Stimulated activated naive CD4-positive, alpha-beta T cell (primary cell): ENCODE measurements around the gene SPG7.

Source experiments
- DNase-seq, 6 experiments: peaks; one replicate each; lab custom pipeline; 2025; lab: John Stamatoyannopoulos, UW

Gene SPG7

DNA sequence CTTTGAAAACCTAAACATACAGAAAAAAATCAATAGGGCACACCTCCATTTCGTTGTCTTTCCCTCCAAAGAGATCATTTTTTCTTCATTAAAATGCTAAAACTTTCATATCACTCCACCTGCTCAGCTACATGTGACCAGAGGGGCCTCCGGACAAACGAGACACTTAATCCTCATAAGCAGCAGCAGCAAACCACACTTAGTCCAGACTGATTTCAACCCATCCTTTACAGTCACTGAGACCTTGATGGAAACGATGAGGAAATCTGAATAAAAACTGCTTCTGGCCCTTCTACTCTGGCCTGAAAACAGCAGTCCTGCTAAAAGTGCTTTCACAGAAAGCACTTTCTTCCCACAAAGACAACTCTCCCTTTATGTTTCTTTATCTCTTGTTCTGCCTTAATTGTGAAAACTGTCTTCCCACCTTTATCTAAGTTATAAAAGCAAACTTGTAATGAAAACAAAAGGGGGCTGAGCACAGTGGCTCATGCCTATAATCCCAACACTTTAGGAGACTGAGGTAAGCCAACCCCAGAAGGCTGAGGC is 22.4 kb upstream of the SPG7 start:
- no peak for DNase-seq

DNA sequence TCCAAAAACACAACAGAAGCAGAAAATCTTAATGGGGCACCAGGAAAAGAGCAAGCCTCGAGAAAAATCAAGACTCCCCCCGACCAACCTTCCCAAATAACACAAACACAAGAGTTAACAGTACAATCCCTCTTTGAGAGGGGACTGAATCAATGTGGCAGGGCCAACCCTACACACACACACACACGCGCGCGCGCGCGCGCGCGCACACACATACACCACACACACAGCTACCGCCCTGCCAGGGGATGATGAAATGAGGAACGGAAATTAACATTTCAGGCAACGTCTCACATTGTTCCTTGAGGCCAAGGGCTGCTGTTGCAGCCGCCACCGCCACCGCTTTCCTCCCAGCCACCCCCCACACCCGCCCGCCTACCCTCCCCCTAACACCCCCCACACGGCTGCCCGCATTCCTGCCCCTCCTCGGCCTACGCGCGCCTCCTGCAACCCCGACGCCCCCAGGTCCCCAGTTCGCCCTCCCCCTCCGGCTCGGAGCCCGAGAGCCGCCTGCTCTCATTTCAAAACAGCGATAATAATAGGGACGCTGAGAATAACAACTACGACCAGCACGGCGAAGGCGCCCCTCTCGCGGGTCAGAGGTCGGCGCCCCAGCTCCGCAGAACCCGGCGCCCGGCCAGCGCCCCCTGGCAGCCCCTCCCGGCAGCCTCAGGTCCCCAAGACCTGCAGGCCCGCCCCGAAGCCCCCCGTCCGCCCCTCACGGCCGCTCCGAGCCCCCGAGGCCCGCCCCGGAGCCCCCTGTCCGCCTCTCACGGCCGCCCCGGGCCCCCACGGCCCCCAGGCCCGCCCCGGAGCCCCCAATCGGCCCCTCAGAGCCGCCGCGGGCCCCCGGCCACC is 18.9 kb upstream of the SPG7 start:
- DNase-seq: peak; percentile 69 to 88 (median 82)

DNA sequence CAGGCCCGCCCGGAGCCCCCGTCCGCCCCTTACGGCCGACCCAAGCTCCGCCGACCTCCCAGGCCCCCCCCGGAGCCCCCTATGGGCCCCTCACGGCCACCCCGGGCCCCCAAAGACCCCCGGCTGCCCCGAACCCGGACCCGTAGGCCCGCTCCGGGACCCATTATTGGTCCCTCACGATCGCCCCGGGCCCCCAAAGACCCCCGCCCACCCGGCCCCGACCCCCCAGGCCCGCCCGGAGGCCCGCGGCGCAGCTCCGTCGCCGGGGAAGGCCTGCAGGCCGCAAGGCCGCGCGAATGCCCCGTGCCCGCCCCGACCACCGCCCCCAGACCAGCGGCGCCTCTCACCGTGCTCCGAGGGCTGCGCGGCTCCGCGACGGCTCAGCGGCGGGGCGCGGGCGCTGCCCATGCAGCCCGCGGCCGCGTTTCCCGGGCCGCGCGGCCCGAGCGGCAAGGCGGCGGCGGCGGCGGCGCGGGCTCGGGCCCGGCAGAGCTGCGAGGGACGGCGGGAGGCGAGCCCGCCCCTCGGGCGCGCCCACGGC is 18.2 kb upstream of the SPG7 start:
- DNase-seq: no peak

DNA sequence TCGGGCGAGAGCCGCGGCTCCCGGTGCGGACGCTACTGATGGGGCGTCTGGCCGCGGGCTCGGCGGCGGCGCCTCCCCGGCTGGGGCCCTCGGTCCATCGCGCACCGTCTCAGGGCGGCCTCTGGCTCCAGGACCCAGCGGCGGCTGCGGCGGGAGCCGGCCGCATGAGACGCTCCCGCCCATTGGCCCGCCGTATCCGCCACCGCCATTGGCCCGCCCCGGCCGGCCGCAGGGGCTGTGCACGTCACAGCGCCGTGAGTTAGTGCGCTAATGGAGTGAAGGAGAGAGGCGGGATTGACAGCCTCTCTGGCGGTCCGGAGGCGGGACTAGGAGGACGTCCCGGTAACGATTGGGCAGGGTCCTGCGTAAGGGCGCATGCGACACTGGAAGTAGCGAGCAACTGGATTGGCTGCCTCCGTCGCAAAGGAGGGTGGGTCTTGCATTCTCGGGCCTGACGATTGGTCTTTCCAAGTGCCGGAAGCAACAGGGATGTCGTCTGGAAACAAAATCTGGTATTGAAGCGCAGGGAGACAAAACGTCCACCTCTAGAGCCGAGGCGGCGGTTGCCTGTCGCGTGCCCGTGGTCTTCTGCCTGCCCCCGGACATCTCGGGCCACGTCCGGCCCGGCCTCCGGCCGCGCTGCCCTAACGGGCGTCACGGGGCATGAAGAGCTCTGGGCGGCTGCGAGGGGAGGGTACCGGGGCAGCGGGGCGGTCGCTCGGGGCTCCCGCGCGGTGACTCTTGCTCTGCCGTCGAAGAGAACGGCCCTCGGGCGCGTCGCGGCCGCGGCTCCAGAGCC is 17.6 kb upstream of the SPG7 start, which contains the start of gene ANKRD11:
Gene ANKRD11 (minus strand): TSS at position 123 of the 799 bp plus-strand sequence. CDS start 173,542 bp downstream, outside the sequence.
- peak; percentile 94 to 99 (median 98) for DNase-seq

DNA sequence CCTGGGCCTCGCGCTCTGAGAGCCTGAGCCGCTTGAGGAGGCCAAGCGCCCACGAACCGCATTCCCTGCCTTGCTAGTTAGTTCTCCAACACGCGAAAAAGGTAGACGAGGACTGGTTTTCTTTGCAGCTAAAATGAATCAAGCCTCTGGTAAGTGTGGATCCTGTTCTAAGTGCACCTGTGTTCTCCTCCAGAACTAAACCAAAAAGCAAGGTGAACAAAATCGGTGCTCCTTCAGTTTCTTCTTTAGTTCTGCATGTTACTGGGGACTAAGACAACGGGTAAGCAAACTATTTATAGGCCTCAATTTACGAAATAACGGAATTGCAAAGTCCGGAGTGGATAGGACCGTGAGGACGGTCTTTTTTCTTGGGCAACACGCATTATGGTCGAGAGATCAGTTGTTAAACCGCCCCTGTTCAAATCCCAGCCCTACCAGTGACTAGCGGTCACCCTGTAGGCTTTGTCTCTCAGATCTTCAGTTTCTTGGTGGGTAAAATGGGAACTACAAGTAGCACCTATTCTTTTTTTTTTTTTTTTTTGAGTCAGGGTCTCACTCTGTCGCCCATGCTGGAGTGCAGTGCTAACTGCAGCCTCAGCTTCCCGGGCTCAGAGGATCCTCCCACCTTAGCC is 16.8 kb upstream of the SPG7 start:
- peak in 1 of 6 experiments; percentile 63 for DNase-seq

DNA sequence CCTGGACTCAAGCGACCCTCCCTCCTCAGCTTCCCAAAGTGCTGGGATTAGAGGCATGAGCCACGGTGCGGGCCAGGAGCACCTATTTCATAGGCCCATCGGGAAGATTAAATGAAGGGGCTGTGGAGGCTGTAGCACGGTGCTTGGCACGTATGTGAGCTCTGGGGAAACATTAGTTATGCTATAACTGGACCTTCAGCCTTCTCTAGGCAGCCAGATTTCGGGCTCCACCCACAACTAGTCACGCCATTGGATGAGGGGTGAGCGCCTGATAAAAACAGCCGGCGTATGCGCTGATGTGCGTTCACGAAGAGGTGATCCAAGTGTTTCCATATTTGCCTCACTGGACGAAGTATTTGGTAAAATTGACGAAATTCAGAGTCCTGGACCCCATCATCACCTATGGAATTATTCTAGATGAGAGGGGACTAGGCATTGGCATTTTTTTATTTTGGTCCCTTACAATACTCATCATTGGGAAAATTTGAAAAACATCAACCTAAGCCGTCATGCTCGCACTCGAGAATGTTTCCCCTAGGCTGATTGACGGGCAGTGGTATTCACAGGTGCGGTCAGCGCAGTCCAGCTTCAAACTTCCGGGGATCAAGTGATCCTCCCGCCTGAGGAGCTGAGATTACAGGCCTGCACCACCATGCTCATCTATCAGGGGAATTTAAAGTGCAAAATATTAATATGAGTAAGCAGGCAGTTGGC is 16.1 kb upstream of the SPG7 start:
- no peak for DNase-seq

DNA sequence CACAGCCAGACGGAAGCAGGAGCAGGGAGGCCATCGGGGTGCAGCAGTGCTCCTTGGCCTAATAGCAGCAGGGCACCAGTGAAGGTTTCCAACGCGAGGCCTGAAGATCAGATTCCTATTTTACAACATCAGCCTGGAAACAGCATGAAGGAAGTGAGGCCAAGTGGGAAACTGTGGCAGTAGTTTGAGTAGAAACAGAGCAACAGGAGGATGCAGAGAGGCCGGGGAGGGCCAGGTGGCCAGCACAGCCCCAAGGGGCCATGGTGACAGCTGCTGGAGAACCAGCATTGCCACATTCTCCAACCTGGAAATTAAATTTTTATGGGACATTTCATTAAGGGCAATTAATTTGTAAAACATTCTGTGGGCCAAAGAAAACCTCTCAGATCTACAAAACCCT is 14.4 kb upstream of the SPG7 start:
- no peak for DNase-seq

DNA sequence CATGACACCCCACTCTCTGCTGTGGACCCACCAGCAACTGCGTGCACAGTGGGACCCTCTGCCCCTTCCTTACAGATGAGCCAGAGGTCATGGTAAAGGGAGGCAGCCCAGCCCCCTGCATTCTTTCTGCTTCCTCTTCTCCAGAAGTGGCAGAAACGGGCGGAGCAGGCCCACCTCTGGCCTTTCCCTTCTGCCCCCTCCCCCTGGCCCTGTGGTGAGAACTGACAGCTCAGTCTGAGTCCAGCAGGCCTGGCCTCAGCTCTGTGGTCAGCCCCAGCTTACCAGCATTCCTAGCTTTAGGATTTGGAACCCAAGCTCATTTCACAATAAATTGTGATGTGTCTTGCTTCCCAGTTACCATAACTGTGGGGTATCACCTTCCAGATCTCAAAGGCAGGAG is 13.1 kb upstream of the SPG7 start:
- no peak for DNase-seq

DNA sequence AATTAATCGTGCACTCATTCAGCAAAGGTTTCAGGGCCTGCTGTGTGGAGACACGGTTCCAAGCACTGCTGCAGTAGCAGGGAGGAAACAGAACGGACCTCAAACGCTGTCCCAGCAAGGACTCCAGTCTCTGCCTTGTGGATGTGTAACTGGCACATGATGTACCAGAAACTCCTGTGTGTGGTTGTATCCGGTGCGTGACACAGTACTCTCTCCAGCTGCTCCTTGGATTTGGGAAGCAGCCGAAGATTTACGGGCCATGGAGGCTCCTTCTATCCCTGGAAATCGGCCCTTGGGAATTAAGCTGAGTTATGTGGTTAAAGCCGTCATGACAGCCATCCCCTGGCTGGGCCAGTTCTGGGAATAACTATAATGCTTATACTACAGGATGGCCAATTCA is 9.4 kb upstream of the SPG7 start:
- DNase-seq: no peak

DNA sequence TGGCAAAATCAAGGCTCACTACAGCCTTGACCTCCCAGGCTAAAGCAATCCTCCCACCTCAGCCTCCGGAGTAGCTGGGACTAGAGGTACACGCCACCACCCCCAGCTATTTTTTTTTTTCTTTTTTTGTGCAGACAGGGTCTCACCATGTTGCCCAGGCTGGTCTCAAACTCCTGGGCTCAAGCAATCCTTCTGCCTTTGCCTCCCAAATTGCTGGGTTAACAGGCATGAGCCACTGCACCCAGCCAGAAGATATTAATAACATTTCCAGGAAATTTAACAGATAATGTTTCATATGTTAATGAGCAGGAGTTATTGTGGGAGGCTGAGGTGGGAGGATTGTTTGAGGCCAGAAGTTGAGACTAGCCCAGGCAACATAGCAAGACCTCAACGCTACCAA is 8.4 kb upstream of the SPG7 start:
- DNase-seq: no peak

DNA sequence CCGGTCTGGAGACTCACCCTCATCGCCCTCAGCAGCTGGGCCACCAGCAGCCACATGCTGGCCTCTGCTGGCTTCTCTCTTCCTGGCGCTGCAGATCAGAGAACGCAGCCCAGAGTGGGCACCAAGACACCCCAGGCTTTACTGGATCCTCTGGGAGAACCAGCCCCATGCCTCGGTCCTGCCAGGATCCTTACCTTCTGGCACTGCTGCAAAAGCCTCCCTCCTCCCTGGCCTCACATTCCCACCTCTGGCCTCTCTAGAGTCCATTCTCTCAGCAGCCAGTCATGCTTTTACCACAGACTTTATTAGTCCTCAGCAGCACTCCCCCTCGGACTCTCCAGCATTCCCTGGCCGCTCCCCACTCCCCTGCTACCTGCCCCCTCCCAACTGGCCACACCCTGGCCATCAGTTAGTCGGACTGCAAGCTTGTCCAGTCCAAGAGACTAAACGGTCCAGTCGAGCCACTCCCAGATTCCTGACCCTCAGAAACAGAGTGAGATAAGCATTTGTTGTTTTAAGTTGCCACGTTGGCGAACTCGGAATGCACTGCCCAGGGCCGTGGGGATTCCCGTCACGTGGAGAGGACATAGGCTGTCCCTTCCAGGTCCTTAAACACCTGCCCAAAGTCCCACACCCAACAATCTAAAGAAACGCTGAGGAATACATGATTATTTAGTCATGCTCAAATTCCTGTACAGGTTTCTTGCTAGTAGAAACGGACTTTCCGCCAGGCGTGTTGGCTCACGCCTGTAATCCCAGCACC is 5.9 kb upstream of the SPG7 start:
- DNase-seq: no peak

DNA sequence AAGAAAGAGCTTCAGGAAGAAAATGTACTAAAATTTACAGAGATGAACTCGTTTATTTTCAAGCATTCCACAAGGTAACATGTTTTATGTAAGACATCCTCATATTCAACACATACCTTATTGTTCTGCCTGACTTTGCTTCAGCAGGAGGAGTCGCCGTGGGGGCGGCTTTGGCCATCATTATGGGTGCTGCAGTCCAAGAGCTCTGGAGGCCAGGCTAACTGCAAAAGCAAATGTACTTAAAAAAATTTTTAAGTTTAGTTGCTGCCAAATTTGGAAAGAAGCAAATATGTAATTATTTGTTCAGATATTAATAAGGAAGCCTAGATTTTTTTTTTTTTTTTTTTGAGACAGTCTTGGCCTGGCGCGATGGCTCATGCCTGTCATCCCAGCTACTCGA is 4.1 kb upstream of the SPG7 start:
- DNase-seq: no peak

DNA sequence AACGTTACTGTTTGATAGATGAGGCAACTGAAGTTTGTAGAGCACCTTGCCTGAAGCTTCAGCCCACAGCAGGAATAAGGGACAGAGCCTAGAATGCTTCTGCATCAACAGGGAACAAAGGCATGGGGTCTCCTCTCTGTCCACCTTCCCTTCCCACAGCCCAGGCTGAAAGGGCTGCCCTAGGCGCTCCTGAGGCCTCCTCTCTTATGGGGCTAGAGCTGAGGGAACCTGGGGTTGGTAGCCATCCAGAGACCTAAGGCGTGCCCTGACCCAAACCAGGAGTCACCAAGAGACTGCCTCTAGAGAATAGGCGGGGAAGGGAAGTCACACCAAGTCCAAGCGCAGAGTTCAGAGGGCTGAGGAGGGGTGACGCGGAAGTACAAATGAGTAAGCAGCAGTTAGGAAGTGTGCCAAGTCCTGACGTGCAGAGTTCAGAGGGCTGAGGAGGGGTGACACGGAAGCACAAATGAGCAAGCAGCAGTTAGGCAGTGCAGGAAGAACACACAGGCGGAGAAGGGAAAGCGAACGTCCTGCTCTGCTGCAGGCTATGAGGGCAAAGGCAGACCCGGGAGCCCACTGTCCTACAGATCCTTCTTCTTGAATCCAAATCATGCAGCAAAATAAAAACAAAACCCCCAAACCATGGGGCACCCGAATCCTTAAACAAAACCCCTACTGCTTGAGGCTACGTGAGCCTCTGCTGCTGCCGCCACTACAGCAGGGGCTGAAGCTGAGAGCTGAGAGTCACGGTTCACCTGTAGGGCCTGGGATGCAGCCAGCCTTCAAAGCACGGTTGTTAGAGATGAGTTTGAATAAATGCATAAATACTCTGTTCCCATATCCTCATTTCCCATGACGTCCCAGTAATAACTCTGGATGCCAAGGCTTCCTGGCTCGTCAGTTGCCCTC is 2.7 kb upstream of the SPG7 start:
- peak; percentile 77 to 90 (median 90) for DNase-seq

DNA sequence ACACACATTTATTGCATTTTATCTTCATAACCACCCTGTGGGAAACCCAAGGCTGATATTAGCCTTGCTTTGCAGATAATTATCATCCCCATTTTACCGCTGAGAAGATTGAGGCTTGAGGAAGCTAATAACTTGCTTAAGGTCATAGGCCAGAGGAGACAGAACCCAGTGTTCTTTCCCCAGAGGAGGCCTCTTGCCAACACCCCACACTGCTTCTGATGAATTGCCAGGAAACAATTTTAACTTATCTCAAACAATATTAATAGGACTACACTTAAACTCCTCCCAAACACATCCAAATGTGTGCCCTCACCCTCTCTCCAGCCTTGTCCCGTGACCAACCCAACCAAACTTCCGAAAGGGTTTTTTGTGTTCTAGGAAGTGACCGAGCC is 2.1 kb upstream of the SPG7 start:
- no peak for DNase-seq

DNA sequence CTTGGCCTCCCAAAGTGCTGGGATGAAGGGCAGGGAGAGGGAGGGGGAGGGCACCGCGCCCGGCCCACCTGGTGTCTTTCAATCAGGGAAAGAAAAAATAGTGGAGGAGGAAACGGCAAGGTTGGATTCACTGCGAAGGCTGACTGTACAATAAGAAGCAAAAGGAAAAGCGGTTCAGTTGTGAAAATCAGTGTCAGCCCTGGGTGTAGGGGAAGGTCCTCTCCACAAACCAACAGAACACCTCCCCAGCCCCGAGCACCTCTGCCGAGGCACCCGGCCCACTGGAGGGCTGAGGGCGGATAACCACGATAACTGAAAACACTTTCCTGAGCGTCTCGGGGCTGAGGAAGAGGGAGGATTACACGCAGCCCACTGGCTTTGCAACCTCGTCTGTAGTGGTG is 1.4 kb upstream of the SPG7 start:
- DNase-seq: peak in 1 of 6 experiments; percentile 23

DNA sequence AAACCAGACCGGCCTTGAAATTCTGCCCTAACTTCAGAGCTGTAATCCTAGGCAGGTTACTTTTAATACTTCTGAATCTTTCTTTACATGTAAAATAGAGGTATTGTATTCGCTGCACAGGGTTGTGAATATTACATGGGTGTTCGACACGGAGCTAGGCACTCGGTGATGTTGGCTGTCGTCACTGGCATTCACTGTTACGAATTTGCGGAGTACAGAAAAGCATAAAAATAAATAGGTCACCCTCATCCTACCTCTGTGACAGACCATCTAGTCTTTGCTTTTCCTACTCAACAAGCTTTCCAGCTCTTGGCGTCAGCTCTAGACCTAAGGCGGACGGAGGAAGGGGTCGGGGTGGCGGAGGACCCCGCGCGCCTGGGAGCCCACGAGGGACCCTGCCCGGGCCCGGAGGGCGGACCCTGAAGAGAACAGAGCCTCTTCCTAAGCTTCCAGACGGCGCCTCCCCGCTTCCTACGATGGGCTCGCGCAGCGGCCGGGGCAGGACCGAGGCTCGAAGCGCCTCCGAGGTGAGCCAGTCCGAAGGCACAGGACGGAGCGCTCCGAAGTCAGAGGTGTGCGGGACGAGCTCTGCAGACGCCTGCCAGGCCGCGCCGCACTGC is 879 bp upstream of the SPG7 start:
- DNase-seq: peak in 2 of 6 experiments; percentile 23 to 36

DNA sequence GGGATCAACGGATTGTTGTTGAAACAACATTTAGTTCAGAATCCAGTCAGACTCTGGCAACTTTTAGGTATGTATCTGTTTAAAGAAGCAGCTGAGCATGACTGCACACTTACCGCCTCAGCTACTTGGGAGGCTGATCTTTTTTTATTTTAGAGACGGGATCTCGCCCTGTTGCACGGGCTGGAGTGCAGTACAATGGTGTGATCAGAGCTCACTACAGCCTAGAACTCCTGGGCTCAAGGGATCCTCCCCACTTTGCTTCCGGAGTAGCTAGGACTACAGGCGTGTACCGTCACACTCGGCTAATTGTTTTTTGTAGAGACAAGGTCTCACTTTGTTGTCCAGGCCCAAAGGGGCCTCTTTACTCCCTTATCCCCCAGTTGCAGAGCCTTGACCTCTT is 2.3 kb downstream of the SPG7 start:
- DNase-seq: no peak

DNA sequence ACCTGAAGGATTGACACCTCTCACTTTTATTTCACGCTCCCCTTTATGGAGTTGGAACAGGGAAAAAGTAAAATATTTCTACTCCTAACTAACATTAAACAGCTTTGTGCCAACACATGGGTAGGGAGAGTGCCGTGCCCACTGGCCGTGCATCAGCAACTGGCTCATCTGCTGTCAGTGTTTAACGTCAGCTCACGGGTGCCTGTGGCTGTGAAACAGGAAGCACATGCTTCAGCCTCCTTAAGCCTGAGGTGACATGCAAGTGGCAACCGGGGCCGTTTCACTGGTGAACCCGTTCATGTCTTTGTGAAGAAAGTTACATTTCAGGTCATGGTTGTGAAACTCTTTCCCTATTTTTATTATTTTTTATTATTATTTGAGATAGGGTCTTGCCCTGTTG is 3.2 kb downstream of the SPG7 start:
- no peak for DNase-seq

DNA sequence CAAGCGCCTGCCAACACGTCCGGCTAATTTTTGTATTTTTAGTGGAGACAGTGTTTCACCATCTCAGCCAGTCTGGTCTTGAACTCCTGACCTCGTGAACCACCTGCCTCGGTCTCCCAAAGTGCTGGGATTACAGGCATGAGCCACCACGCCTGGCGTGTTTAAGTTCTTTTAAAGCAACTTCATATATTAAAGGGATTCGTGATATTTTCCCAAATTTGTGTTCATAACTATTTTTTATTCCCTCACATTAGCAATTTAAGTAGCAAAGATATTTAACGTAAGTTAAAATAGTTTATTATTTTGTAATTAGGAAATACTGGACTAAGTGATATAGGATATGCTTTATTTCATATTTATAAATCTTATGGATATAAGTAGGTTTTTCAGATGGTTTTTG is 4.2 kb downstream of the SPG7 start:
- no peak for DNase-seq
